ENCODE measurements around the gene SNX27. TPM values are rescaled to one million over a fixed set of nuclear protein-coding genes. Genes with fewer than 3 reads are reported as not detected.

The SNX27 gene
- total and polyA plus RNA-seq, 10 of the 15 experiments (the other 5 are each of a cell fraction or from before 2014, with no cell fraction given) = 3.8 to 21.8 (median 12.5) TPM

DNA sequence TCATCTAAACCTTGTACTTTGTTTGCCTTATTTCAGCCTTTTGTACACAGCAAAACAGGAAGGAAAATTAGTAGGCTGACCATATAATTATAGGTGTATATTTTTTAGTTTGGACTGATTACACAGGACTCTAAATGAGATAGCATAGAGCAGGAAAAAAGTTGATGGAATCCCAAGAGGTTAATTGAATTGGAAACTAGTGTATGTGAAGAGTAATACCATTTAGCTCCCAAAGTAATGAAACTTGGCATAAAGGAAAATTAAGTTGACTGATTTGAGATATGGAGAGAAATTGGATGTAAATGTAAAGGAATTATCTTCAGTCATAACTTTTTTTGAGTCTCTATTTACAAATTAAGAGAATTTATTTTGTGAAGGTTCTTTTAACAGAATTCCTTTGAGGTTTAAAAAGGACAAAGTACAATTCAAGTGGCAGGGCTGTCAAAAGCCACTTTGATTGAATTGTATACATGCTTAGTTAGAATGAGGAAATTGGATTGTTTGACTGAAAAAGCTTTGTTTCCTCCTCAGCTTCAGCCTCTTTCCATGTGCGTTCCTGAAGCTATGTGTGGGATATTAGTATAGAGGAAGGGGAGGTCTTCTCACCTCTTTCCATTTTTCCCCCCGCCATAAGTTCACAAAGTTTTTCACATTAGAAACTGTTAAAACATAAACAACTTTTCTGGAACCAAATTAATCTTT lies 26.4 kb downstream of the SNX27 start:
- no peaks in the 10 kb centered on the region for H3K36me3 ChIP-seq (ENCODE audit: control insufficient read depth in 2 of 2, insufficient read depth in 2 of 2, low read length in 1 of 2)
- H3K27ac ChIP-seq (ENCODE audit: control insufficient read depth, insufficient read depth) = peak overlapping the region; percentile 60
- in situ Hi-C loops (cut with MboI) (no loop called here), intact Hi-C loops (cut with micrococcal nuclease; ENCODE audit: unreplicated experiment) (no loop called here)
- BruUV-seq (replicated peaks) = no TSS peak
- no peaks in the 10 kb centered on the region for H3K27me3 ChIP-seq (replicated peaks in 1 of 2; ENCODE audit: control insufficient read depth in 2 of 2, insufficient read depth in 2 of 2, low read length in 1 of 2)
- peak overlapping the region; percentile 14; the same call in 1 of the 2 replicates for H3K9ac ChIP-seq (ENCODE audit: control insufficient read depth, insufficient read depth, low read length)
- no peak for FAIRE-seq
- POLR2A ChIA-PET = interaction anchor here (1.1 to 1.3 kb wide), 2 partner anchors 18 to 21 kb away, joined by 3 to 4 read pairs; no protein-coding TSS in a partner anchor
- H4K20me1 ChIP-seq (ENCODE audit: control insufficient read depth, insufficient read depth) = no peaks in the 10 kb centered on the region
- H2AFZ ChIP-seq (ENCODE audit: control insufficient read depth, low read depth, low read length) = peak overlapping the region; percentile 48; the same call in 1 of the 2 replicates
- TF ChIP-seq, protein P1, sequence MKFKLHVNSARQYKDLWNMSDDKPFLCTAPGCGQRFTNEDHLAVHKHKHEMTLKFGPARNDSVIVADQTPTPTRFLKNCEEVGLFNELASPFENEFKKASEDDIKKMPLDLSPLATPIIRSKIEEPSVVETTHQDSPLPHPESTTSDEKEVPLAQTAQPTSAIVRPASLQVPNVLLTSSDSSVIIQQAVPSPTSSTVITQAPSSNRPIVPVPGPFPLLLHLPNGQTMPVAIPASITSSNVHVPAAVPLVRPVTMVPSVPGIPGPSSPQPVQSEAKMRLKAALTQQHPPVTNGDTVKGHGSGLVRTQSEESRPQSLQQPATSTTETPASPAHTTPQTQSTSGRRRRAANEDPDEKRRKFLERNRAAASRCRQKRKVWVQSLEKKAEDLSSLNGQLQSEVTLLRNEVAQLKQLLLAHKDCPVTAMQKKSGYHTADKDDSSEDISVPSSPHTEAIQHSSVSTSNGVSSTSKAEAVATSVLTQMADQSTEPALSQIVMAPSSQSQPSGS (IDR thresholded peaks at IDR 0.05; ENCODE audit: low read length) = no peak
- TF ChIP-seq NR2F1 (conservative IDR thresholded peaks at IDR 0.05) (no peak), BACH1 (IDR thresholded peaks at IDR 0.05; ENCODE audit: borderline replicate concordance) (no peak), IKZF1 (conservative IDR thresholded peaks at IDR 0.05) (no peak), NFXL1 (IDR thresholded peaks at IDR 0.05; ENCODE audit: borderline replicate concordance) (no peak), KDM1A (IDR thresholded peaks at IDR 0.05; ENCODE audit: borderline replicate concordance) (no peak), FOXM1 (IDR thresholded peaks at IDR 0.05; ENCODE audit: low read depth, low read length) (no peak), RBBP5 (conservative IDR thresholded peaks at IDR 0.05) (no peak)
- TF ChIP-seq, protein P2, sequence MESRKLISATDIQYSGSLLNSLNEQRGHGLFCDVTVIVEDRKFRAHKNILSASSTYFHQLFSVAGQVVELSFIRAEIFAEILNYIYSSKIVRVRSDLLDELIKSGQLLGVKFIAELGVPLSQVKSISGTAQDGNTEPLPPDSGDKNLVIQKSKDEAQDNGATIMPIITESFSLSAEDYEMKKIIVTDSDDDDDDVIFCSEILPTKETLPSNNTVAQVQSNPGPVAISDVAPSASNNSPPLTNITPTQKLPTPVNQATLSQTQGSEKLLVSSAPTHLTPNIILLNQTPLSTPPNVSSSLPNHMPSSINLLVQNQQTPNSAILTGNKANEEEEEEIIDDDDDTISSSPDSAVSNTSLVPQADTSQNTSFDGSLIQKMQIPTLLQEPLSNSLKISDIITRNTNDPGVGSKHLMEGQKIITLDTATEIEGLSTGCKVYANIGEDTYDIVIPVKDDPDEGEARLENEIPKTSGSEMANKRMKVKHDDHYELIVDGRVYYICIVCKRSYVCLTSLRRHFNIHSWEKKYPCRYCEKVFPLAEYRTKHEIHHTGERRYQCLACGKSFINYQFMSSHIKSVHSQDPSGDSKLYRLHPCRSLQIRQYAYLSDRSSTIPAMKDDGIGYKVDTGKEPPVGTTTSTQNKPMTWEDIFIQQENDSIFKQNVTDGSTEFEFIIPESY (IDR thresholded peaks at IDR 0.05) = no peak
- TF ChIP-seq, protein P3, sequence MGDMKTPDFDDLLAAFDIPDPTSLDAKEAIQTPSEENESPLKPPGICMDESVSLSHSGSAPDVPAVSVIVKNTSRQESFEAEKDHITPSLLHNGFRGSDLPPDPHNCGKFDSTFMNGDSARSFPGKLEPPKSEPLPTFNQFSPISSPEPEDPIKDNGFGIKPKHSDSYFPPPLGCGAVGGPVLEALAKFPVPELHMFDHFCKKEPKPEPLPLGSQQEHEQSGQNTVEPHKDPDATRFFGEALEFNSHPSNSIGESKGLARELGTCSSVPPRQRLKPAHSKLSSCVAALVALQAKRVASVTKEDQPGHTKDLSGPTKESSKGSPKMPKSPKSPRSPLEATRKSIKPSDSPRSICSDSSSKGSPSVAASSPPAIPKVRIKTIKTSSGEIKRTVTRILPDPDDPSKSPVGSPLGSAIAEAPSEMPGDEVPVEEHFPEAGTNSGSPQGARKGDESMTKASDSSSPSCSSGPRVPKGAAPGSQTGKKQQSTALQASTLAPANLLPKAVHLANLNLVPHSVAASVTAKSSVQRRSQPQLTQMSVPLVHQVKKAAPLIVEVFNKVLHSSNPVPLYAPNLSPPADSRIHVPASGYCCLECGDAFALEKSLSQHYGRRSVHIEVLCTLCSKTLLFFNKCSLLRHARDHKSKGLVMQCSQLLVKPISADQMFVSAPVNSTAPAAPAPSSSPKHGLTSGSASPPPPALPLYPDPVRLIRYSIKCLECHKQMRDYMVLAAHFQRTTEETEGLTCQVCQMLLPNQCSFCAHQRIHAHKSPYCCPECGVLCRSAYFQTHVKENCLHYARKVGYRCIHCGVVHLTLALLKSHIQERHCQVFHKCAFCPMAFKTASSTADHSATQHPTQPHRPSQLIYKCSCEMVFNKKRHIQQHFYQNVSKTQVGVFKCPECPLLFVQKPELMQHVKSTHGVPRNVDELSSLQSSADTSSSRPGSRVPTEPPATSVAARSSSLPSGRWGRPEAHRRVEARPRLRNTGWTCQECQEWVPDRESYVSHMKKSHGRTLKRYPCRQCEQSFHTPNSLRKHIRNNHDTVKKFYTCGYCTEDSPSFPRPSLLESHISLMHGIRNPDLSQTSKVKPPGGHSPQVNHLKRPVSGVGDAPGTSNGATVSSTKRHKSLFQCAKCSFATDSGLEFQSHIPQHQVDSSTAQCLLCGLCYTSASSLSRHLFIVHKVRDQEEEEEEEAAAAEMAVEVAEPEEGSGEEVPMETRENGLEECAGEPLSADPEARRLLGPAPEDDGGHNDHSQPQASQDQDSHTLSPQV (IDR thresholded peaks at IDR 0.05) = no peak
- TF ChIP-seq, protein P4, sequence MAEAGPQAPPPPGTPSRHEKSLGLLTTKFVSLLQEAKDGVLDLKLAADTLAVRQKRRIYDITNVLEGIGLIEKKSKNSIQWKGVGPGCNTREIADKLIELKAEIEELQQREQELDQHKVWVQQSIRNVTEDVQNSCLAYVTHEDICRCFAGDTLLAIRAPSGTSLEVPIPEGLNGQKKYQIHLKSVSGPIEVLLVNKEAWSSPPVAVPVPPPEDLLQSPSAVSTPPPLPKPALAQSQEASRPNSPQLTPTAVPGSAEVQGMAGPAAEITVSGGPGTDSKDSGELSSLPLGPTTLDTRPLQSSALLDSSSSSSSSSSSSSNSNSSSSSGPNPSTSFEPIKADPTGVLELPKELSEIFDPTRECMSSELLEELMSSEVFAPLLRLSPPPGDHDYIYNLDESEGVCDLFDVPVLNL (IDR thresholded peaks at IDR 0.05; ENCODE audit: low read depth, low read length) = no peak
- CTCF ChIA-PET = interaction anchor here (1.0 to 1.9 kb wide), 3 partner anchors 12 to 44 kb away, joined by 3 to 4 read pairs (median 3); no protein-coding TSS in a partner anchor
- peak overlapping the region; percentile 84 for H3K4me2 ChIP-seq (ENCODE audit: control insufficient read depth, insufficient read depth)
- RAD21 ChIA-PET (ENCODE audit: unreplicated experiment) = no interaction called here
- no peak for ATAC-seq
- peaks cover 26% of the 10 kb centered on the region for H3K4me1 ChIP-seq (ENCODE audit: control insufficient read depth, insufficient read depth, low read length)
- H3K79me2 ChIP-seq (ENCODE audit: control insufficient read depth, insufficient read depth, low read length) = peaks cover 8% of the 10 kb centered on the region
- H3K9me3 ChIP-seq (replicated peaks; ENCODE audit: control insufficient read depth, insufficient read depth, low read length) = no peaks in the 10 kb centered on the region
- SMC1A ChIA-PET (ENCODE audit: uncharacterized antibody, unreplicated experiment) = interaction anchor here (1.4 kb wide), 1 partner anchor 14 kb away, joined by 3 read pairs; no protein-coding TSS in a partner anchor
- DNase-seq (ENCODE audit: low read depth, low spot score) = no peak
- no peak overlapping the region for H3K4me3 ChIP-seq
- 96% methylated on average over 2 of the region's 2 CpGs for WGBS (ENCODE audit: insufficient coverage, insufficient replicate concordance, low lambda C conversion rate, missing lambda C conversion rate)
